ENCODE results near the gene RARRES1.

GRCh38 chr3:158732856-158733200 lies 571 bp upstream of the RARRES1 start:
- TF ChIP-seq POLR2AphosphoS5 (IDR thresholded peaks at IDR 0.05) (no peak), POLR2A (IDR thresholded peaks at IDR 0.05) (no peak), CTCF (IDR thresholded peaks at IDR 0.05) (no peak), EP300 (IDR thresholded peaks at IDR 0.05) (no peak)

Data from sigmoid colon (tissue), 4 donors.